IMR-90 (cell line): ENCODE data around the gene IL1A.

Experiments used
- BHLHE40 ChIP-seq: fragments of 150-350 bp; IDR thresholded peaks from 2 replicates; pipeline ENCODE4 v1.6.1; 2016; ENCODE audit warnings: mild to moderate bottlenecking, low read depth, low read length
- CEBPB ChIP-seq: IDR thresholded peaks from 2 replicates; pipeline ENCODE4 v1.6.1; 2012; ENCODE audit warnings: low read depth, low read length, improper control_type of control experiment
- CHD1 ChIP-seq: IDR thresholded peaks from 2 replicates; pipeline ENCODE4 v1.6.1; 2012; ENCODE audit warnings: low read depth, low read length, improper control_type of control experiment
- MAFK ChIP-seq: IDR thresholded peaks from 2 replicates; pipeline ENCODE4 v1.6.1; 2012; ENCODE audit warnings: low read depth, low read length, improper control_type of control experiment
- MXI1 ChIP-seq: IDR thresholded peaks from 2 replicates; pipeline ENCODE4 v1.6.1; 2012; ENCODE audit warnings: low read depth, mild to moderate bottlenecking, low read length, moderate library complexity, borderline replicate concordance
- NFE2L2 ChIP-seq: fragments of 150-350 bp; IDR thresholded peaks from 2 replicates; pipeline ENCODE4 v1.6.1; 2016; ENCODE audit warnings: low read depth, mild to moderate bottlenecking, low read length
- POLR2A ChIP-seq: IDR thresholded peaks from 2 replicates; pipeline ENCODE4 v1.6.1; 2012; ENCODE audit warnings: mild to moderate bottlenecking, low read depth, low read length
- RAD21 ChIP-seq: IDR thresholded peaks from 2 replicates; pipeline ENCODE4 v1.6.1; 2012; ENCODE audit warnings: low read length, improper control_type of control experiment
- RCOR1 ChIP-seq: IDR thresholded peaks from 2 replicates; pipeline ENCODE4 v1.6.1; 2012; ENCODE audit warnings: mild to moderate bottlenecking, low read length, improper control_type of control experiment; ENCODE audit not compliant: insufficient replicate concordance
- RFX5 ChIP-seq: IDR thresholded peaks from 2 replicates; pipeline ENCODE4 v1.8.0; 2012; ENCODE audit warnings: low read depth, mild to moderate bottlenecking, low read length, moderate library complexity
- SMC3 ChIP-seq: fragments of 150-350 bp; IDR thresholded peaks from 2 replicates; pipeline ENCODE4 v1.6.1; 2016; ENCODE audit warnings: low read depth, mild to moderate bottlenecking, antibody characterized with exemption, low read length, moderate library complexity
- USF2 ChIP-seq: fragments of 150-350 bp; IDR thresholded peaks from 2 replicates; pipeline ENCODE4 v1.6.1; 2017; ENCODE audit warnings: mild to moderate bottlenecking, antibody characterized with exemption, low read length, low read depth
- TF ChIP-seq, protein P1 (sequence below): conservative IDR thresholded peaks from 2 replicates; pipeline ENCODE4 v1.5.1; 2012; ENCODE audit warnings: mild to moderate bottlenecking, low read depth, low read length, improper control_type of control experiment

DNA sequence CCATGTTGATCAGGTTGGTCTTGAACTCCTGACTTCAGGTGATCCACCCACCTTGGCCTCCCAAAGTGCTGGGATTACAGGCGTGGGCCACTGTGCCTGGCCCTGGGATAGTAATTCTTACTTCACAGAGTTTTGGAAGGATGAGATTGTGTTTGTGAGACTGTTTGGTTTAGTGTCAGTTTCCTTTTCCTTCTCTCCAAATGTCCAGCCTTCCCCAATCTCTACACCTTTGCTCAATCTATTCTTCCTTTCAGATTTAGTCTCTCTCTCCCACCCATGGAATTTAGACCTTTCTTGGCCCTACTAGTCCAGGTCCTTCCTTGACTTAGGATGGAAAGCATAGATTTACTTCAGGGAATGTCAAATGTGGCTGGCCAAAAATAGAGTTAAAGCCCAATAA is 12.2 kb upstream of the IL1A start:
- TF ChIP-seq, protein P1, sequence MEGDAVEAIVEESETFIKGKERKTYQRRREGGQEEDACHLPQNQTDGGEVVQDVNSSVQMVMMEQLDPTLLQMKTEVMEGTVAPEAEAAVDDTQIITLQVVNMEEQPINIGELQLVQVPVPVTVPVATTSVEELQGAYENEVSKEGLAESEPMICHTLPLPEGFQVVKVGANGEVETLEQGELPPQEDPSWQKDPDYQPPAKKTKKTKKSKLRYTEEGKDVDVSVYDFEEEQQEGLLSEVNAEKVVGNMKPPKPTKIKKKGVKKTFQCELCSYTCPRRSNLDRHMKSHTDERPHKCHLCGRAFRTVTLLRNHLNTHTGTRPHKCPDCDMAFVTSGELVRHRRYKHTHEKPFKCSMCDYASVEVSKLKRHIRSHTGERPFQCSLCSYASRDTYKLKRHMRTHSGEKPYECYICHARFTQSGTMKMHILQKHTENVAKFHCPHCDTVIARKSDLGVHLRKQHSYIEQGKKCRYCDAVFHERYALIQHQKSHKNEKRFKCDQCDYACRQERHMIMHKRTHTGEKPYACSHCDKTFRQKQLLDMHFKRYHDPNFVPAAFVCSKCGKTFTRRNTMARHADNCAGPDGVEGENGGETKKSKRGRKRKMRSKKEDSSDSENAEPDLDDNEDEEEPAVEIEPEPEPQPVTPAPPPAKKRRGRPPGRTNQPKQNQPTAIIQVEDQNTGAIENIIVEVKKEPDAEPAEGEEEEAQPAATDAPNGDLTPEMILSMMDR = no peak
- TF ChIP-seq POLR2A (no peak), RAD21 (no peak), BHLHE40 (no peak), MXI1 (no peak), SMC3 (no peak), MAFK (no peak), CEBPB (no peak), USF2 (no peak), RFX5 (no peak), CHD1 (no peak), RCOR1 (no peak), NFE2L2 (no peak)
